HL-60/S4 (cell line): ENCODE measurements around the gene CSAD.

Source experiments
- in situ Hi-C: fragments of 300-500 bp; cut with MboI; formaldehyde crosslinking; loops from 2 replicates; pipeline ENCODE4 v1.14.3; 2022; ENCODE audit warnings: low sequenced_read_pairs

The CSAD gene, protein sequence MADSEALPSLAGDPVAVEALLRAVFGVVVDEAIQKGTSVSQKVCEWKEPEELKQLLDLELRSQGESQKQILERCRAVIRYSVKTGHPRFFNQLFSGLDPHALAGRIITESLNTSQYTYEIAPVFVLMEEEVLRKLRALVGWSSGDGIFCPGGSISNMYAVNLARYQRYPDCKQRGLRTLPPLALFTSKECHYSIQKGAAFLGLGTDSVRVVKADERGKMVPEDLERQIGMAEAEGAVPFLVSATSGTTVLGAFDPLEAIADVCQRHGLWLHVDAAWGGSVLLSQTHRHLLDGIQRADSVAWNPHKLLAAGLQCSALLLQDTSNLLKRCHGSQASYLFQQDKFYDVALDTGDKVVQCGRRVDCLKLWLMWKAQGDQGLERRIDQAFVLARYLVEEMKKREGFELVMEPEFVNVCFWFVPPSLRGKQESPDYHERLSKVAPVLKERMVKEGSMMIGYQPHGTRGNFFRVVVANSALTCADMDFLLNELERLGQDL

DNA sequence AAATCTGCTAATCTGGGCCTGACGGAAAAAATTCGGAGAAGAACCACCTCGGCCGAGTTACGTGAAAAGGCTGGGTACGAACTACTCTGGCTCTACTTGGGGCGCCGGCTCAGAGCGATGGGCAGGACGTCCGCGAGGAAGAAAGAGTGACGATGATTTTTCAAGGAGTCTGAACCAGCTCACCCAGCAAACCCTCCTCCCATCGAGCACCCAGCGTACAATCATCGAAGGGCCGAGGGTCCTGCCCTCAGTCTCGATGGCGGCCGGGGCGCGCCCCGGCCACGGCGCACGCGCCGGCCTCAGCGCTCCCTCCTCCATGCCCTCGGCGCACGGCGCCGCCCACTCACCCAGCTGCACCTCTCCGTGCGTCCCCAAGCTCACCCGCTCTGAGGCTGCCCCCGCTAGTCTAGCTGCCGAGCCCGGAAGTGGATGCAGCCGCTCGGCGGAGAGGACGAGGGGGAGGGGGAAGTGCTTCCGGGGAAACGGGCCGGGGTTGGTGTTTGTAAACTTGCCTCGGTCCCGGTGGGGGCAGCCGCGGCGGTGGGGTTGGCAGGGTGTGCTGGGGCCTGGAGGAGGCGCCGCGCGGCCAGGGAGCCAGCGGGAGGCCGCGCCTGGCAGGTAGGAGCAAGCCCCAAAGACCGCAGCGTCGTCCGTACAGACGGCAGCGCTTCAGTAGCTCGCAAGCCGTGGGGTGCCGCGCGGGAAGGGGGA is at the start of gene CSAD, which contains the start of gene ZNF740:
Gene CSAD (minus strand): TSS at position 706 of the 711 bp plus-strand sequence. CDS start 7,455 bp downstream, outside the sequence.
Gene ZNF740 (plus strand): TSS at position 503 of the 711 bp plus-strand sequence. CDS start 1,262 bp downstream, outside the sequence.
- in situ Hi-C loops, result loop anchor here (10.0 kb wide), 1 partner anchor 116 kb away; no protein-coding TSS in a partner anchor

DNA sequence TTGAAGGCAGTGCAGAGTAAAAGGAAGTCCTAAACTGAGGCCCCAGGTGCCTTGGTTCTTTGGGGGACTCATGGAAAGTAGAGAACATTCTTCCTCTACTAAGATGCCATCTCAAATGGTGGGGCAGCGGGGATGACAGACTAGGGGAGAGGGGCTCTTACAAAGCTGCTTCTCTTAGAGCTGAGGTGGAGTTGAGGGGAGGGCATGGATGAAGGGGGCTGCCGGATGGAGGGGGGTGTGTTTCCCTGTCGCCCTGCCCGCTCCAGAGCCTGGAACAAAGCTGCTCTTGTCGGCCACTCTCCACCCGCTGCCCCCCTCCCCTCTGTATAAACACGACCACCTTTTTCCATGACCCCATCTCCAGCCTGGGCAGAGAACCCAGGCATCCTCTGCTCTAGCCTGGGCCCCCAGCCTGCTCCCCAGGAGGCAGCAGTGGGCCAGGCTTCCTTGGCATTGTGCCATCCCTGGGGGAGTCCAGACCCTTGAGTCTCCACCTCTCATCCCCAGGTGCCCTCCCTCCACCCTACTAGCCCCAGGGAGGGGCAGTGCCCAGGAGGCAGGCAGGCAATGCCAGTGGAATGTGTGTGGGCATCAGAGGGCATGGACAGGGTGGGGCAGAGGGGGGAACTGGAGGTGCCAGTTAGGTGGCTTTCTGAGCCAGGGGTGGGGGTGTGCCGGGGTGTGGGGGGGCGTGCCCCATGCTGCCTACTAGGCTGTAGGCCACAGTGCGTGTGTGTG is 49.6 kb upstream of the CSAD start:
- in situ Hi-C loops, result no loop called here

- in situ Hi-C loops, result no loop called here
These were observed 48.7 kb upstream of the CSAD start for GRCh38 chr12:53229454-53229853.

- in situ Hi-C loops, result no loop called here
These were observed 47.1 kb upstream of the CSAD start for GRCh38 chr12:53227836-53228235.

GRCh38 chr12:53227341-53227740 is 46.6 kb upstream of the CSAD start:
- in situ Hi-C loops, result no loop called here

DNA sequence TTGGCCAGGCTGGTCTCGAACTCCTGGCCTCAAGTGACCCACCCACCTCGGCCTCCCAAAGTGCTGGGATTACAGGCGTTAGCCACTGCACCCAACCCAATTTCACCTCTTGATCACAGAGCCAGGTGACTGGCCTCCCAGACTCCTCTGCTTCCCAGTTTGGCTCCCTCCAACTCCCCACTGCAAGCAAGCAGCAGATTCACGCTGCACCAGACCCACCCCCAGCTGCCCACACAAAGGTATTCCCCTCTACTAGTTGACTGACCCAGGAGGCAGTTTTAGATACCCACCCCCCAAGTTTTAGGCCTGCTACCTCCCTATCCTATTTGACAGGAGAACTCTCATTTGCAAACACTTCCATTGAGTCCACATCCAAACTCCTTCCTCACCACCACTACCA is 46.1 kb upstream of the CSAD start:
- in situ Hi-C loops, result no loop called here

DNA sequence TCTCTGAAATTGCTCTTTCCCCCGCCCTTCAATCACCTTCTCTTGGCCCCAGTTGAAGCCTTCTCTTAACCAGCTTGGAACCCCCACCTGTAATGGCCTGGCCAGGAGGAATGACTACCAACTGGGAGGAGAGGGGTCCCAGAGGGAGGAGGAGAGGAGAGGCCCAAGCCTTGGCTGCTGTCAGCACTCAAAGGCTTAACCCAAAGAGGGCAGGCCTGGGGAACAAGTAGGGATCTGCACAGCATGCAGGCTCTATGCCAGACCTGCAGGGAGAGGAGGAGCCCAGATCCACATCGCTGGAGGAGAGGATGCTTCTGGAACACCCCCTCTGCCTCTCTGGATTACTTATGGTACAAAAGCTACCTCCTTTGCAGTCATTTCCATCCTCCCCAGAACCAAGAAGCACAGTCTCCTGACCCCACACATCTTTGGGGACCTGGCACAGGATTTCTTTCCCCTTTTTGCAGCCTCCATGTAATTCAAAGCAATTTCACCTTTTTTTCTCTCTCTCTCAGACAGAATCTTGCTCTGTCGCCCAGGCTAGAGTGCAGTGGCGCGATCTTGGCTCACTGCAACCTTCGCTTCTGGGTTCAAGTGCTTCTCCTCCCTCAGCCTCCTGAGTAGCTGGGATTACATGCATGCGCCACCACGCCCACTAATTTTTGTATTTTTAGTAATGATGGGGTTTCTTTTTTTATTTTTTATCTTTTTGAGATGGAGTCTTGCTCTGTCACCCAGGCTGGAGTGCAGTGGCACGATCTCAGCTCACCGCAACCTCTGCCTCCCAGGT is 45.1 kb upstream of the CSAD start:
- in situ Hi-C loops, result no loop called here

DNA sequence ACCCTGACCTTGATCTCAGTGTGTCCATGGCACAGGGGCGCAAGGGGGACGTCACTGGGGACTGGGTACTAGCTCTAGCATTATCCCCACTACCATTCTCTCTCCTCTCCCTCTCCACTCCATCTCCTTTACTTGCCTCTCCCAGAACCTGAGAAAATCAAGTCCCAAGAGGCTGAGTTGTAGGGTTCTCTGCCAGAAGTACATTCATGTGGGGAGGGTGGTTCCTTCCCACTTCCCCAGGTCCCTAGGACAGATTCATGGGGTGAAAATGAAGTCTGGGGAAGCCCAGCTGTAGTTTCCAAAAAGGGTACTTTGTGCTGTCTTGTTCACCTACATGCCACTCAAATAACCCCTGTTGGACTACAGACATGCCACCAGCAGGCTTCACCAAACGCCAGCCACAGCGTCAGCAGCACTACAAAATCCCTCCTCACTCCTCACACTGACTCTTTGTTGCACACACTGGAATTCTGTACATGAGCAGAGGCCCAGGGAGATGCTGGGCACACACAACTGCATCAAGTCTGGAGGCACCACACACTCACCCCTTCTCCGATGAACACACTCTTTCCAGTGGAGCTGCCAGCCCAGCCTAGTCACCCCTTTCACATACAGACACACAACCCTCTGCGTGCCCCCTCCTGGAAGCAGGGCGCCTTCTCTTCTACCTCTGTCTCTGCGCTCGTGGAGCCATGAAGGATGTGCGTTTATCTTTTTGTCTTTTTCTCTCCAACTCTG is 44.3 kb upstream of the CSAD start:
- in situ Hi-C loops, result no loop called here

- in situ Hi-C loops, result no loop called here
These were observed 43.6 kb upstream of the CSAD start for GRCh38 chr12:53224061-53224896.

DNA sequence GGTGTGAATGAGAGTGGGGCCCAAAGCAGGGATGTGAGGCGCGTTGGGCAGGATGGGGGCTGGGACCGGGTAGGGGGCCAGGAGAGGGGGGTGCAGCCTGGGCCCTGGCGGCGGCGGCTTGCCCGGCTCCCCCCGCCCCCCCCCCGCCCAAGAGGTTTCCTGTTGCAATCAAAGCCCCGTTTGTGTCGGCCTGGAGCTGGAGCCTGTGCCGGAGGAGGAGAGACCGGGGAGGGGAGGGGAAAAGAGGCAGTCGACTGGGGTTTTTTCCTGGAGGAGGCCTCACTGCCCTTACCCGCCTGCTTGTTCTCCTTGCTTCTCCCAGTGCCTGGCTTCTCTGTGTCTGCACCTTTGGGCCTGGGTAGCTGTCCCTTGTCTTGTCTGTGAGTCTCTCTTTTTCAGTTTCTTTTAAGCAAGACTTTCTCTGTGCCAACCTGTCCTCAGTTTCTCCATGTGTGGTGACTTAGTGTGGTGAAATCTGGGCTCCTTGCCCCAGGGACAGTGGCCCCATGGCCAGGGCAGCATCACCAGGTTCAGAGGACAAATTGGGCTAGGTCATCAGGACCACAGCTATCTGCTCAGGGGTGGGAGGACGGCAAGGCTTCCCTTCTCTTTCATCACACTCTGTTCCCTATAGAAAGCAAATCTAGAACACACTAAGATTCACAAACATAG is 42.8 kb upstream of the CSAD start:
- in situ Hi-C loops, result no loop called here

DNA sequence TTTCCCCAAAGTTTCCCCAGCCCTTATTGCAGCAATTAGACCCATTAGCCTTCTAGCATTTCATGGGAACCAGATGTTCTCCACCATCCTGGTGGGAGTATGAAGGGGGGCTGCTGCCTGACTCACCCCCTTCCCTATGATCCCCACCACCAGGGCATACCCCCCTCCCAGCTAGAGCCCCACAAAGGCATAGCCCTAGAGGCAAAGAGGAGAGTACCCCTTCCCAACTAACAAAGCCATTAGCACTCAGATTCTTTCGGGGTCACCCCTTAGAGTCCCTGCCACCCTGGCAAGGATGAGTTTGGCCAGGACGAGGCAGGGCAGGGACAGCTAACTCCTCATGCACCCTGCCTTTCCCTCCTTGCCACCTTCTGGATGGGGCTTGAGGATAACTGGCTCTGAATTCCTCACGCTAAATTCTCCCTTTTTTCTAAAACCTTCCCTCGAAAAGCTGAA is 42.1 kb upstream of the CSAD start:
- in situ Hi-C loops, result no loop called here

- in situ Hi-C loops, result no loop called here
These were observed 41.5 kb upstream of the CSAD start for GRCh38 chr12:53222170-53222721.

GRCh38 chr12:53221203-53222080 is 40.7 kb upstream of the CSAD start:
- in situ Hi-C loops, result no loop called here

GRCh38 chr12:53220694-53221202 is 40.0 kb upstream of the CSAD start:
- in situ Hi-C loops, result no loop called here

DNA sequence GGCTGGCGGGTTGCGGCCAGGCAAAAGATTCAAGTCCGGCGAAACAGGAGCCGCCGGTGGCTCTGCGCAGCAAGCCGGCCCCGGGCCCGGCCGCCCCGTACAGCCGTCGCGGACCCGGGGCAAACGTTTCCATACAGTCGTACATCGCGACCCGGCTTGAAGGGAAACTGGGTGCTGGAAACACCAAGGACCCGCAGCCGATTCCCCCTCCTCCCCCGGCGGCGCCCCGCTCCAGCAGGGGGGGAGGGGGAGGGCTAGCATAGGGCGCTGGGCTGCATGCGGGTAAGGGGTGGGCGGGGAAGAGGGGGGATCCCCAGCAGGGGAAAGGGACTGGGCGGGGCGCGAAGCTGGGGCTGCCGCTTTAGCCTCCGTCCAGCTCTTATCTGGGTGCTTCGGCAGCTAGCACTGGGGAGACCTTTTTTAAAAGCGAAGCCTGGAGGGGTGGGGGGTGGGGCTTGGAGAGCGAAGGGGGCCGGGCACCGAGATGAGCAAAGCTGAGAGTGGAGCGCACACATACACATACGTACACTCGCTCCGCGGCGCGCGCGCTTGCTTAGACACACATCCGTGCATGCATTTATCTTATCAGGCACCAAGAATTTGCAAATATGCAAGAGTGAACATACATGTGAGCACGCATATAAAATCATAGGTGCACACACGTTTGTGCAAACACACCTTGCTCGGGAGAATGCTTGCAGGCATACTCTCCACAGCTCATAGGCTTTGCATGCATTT is 39.4 kb upstream of the CSAD start:
- in situ Hi-C loops, result no loop called here
